Peyer's patch (tissue), 4 donors: ENCODE measurements around the gene PRXL2B. TPM values are rescaled to one million over a fixed set of nuclear protein-coding genes. Genes with fewer than 3 reads are reported as not detected.
A peak's percentile ranks its signal among the peaks of the same experiment; 100 is the strongest.

ENCODE experiments used
- DNase-seq, 3 donors: peaks; one replicate each; pipeline ENCODE4 v3.0.0-alpha.2; 2017 to 2019
- H3K27ac ChIP-seq, 4 donors: fragments of 200-600 bp; sonication (generic); one replicate each; pipeline ENCODE4 v1.5.1; 2016 to 2019
- H3K27me3 ChIP-seq, 2 donors: fragments of 200-600 bp; sonication (generic); one replicate each; pipeline ENCODE4 v1.5.1; 2019
- H3K36me3 ChIP-seq, 3 donors: fragments of 200-600 bp; sonication (generic); one replicate each; pipeline ENCODE4 v1.5.1; 2016 to 2019
- H3K4me1 ChIP-seq, 4 donors: fragments of 200-600 bp; sonication (generic); one replicate each; pipeline ENCODE4 v1.5.1; 2016 to 2019
- H3K4me3 ChIP-seq, 4 donors: fragments of 200-600 bp; sonication (generic); 1 replicate in 3 of 4; 2 replicates in 1 of 4; pipeline ENCODE4 v1.5.1; 2016 to 2019; ENCODE audit warnings: mild to moderate bottlenecking in 1 of 4
- H3K9me3 ChIP-seq, 4 donors: fragments of 200-600 bp; sonication (generic); one replicate each; pipeline ENCODE4 v1.5.1; 2016 to 2019; ENCODE audit warnings: mild to moderate bottlenecking in 1 of 4
- CTCF ChIP-seq, 6 experiments: fragments of 450-650 bp in 4 of 6; fragments of 200-600 bp in 2 of 6; sonication (generic) in 1 of 6; IDR thresholded peaks; one replicate each; pipeline ENCODE4 v1.5.1; 2017 to 2019; ENCODE audit warnings: antibody characterized with exemption in 6 of 6, mild to moderate bottlenecking in 3 of 6, moderate library complexity in 1 of 6
- POLR2A ChIP-seq, 2 donors: fragments of 450-650 bp; IDR thresholded peaks; one replicate each; pipeline ENCODE4 v1.5.1; 2017; ENCODE audit warnings: antibody characterized with exemption in 2 of 2, mild to moderate bottlenecking in 2 of 2, moderate library complexity in 2 of 2
- total RNA-seq, 4 donors: library from RNA; depleted of rRNA; stranded (reverse); fragments of >200 nt; gene quantifications; one replicate each; pipeline ENCODE4 v1.1.0, GENCODE V29; 2016

Gene PRXL2B
- total RNA-seq, 4 donors from 2014 or later: 41.3 to 79.5 (median 59.0) TPM

GRCh38 chr1:2605509-2606395 is 19.2 kb downstream of the PRXL2B start:
- TF ChIP-seq POLR2A (IDR thresholded peaks at IDR 0.05) (no peak), CTCF (IDR thresholded peaks at IDR 0.05) (no peak)
- no peak for DNase-seq
- Histone ChIP-seq H3K36me3 (no peaks in the 10 kb centered on the region), H3K4me3 (no peak overlapping the region), H3K9me3 (no peaks in the 10 kb centered on the region), H3K27me3 (no peaks in the 10 kb centered on the region), H3K4me1 (peaks cover 0 to 4% (median 0%) of the 10 kb centered on the region in 4 donors), H3K27ac (no peak overlapping the region)

GRCh38 chr1:2606396-2606880 is 19.9 kb downstream of the PRXL2B start:
- TF ChIP-seq CTCF (IDR thresholded peaks at IDR 0.05) (no peak), POLR2A (IDR thresholded peaks at IDR 0.05) (no peak)

GRCh38 chr1:2606881-2607621 is 20.5 kb downstream of the PRXL2B start:
- no peaks in the 10 kb centered on the region for H3K36me3 ChIP-seq
- H3K27ac ChIP-seq: no peak overlapping the region
- no peak for DNase-seq
- H3K27me3 ChIP-seq: no peaks in the 10 kb centered on the region
- TF ChIP-seq POLR2A (IDR thresholded peaks at IDR 0.05) (no peak), CTCF (IDR thresholded peaks at IDR 0.05) (no peak)
- H3K9me3 ChIP-seq: no peaks in the 10 kb centered on the region
- H3K4me3 ChIP-seq: no peak overlapping the region
- H3K4me1 ChIP-seq: peaks cover 0 to 11% (median 0%) of the 10 kb centered on the region in 4 donors

More at GRCh38 chr1:2606396-2606880, 19.9 kb downstream of the PRXL2B start:
- no peaks in the 10 kb centered on the region for H3K27me3 ChIP-seq
- no peaks in the 10 kb centered on the region for H3K36me3 ChIP-seq
- no peaks in the 10 kb centered on the region for H3K9me3 ChIP-seq
- no peak overlapping the region for H3K4me3 ChIP-seq
- peaks cover 0 to 10% (median 0%) of the 10 kb centered on the region in 4 donors for H3K4me1 ChIP-seq
- DNase-seq: no peak
- H3K27ac ChIP-seq: no peak overlapping the region

GRCh38 chr1:2607641-2608091 is 21.1 kb downstream of the PRXL2B start:
- Histone ChIP-seq H3K27ac (no peak overlapping the region), H3K4me3 (no peak overlapping the region), H3K4me1 (peaks cover 0 to 11% (median 0%) of the 10 kb centered on the region in 4 donors), H3K36me3 (no peaks in the 10 kb centered on the region), H3K27me3 (no peaks in the 10 kb centered on the region), H3K9me3 (no peaks in the 10 kb centered on the region)
- peak in 1 of 3 donors; percentile 45 for DNase-seq
- TF ChIP-seq POLR2A (IDR thresholded peaks at IDR 0.05) (no peak), CTCF (IDR thresholded peaks at IDR 0.05) (no peak)

- TF ChIP-seq POLR2A (IDR thresholded peaks at IDR 0.05) (no peak), CTCF (IDR thresholded peaks at IDR 0.05) (no peak)
- H3K4me1 ChIP-seq: peaks cover 0 to 11% (median 0%) of the 10 kb centered on the region in 4 donors
- H3K9me3 ChIP-seq: peaks cover 0 to 12% (median 2%) of the 10 kb centered on the region in 4 donors
- DNase-seq: peak in 1 of 3 donors; percentile 42
- no peaks in the 10 kb centered on the region for H3K27me3 ChIP-seq
- H3K27ac ChIP-seq: no peak overlapping the region
- H3K4me3 ChIP-seq: no peak overlapping the region
- H3K36me3 ChIP-seq: no peaks in the 10 kb centered on the region
These were observed 22.9 kb downstream of the PRXL2B start for GRCh38 chr1:2609319-2610035.
